Aorta (tissue), 4 donors: ENCODE data around the gene OR5D16. TPM values are rescaled to one million over a fixed set of nuclear protein-coding genes. Genes with fewer than 3 reads are reported as not detected.

Source experiments
- polyA plus RNA-seq, 2 donors: library from polyadenylated mRNA; stranded (reverse); fragments of 200-250 nt; gene quantifications; one replicate each; pipeline ENCODE4 v1.2.3, GENCODE V29; 2013
- total RNA-seq, 2 donors: library from RNA; stranded (reverse); fragmentation: NEBNext Ultra II Directional; extraction: Animal tissue kit (Norgen Biotek cat#: 25700); gene quantifications; one replicate each; pipeline ENCODE4 v1.2.1, GENCODE V29; 2021
- donor health status: healthy with polysubstance abuse.
- donor health status: Bipolar disorder and iron deficiency.
- donor health status: DM: no; HTN: no; CAD: no.
- donor health status: DM: yes; HTN: yes; CAD: no.

Gene OR5D16
- total and polyA plus RNA-seq, 4 donors: not detected

Other genes starting within 250 kb of the OR5D16 start
- not detected for gene OR4C11, start 231.1 kb upstream of the OR5D16 start, total RNA-seq
- not detected for gene OR4C11, start 231.1 kb upstream of the OR5D16 start, polyA plus RNA-seq
- gene OR4P4, start 203.6 kb upstream of the OR5D16 start, total RNA-seq: not detected
- not detected for gene OR4P4, start 203.6 kb upstream of the OR5D16 start, polyA plus RNA-seq
- not detected for gene OR4S2, start 190.4 kb upstream of the OR5D16 start, total RNA-seq
- 1 to 10 TPM in 1 of 2 donors, not detected in 1; 2.0 TPM for gene OR4S2, start 190.4 kb upstream of the OR5D16 start, polyA plus RNA-seq
- not detected for gene OR4C6, start 176.6 kb upstream of the OR5D16 start, total RNA-seq
- not detected for gene OR4C6, start 176.6 kb upstream of the OR5D16 start, polyA plus RNA-seq
- not detected for gene OR5D13, start 65.3 kb upstream of the OR5D16 start, total RNA-seq
- gene OR5D13, start 65.3 kb upstream of the OR5D16 start, polyA plus RNA-seq: not detected
- not detected for gene OR5D14, start 43.2 kb upstream of the OR5D16 start, total RNA-seq
- gene OR5D14, start 43.2 kb upstream of the OR5D16 start, polyA plus RNA-seq: not detected
- gene OR5L1, start 27.4 kb upstream of the OR5D16 start, total RNA-seq: not detected
- gene OR5L1, start 27.4 kb upstream of the OR5D16 start, polyA plus RNA-seq: not detected
- not detected for gene OR5D18, start 19.1 kb upstream of the OR5D16 start, total RNA-seq
- not detected for gene OR5D18, start 19.1 kb upstream of the OR5D16 start, polyA plus RNA-seq
- gene OR5L2, start 11.5 kb upstream of the OR5D16 start, total RNA-seq: not detected
- not detected for gene OR5L2, start 11.5 kb upstream of the OR5D16 start, polyA plus RNA-seq
- not detected for gene TRIM51, start 44.5 kb downstream of the OR5D16 start, total RNA-seq
- not detected for gene TRIM51, start 44.5 kb downstream of the OR5D16 start, polyA plus RNA-seq
- not detected for gene OR5W2, start 75.8 kb downstream of the OR5D16 start, total RNA-seq
- gene OR5W2, start 75.8 kb downstream of the OR5D16 start, polyA plus RNA-seq: not detected
- gene OR5I1, start 97.6 kb downstream of the OR5D16 start, total RNA-seq: not detected
- gene OR5I1, start 97.6 kb downstream of the OR5D16 start, polyA plus RNA-seq: not detected
- gene OR10AG1, start 131.2 kb downstream of the OR5D16 start, total RNA-seq: not detected
- gene OR10AG1, start 131.2 kb downstream of the OR5D16 start, polyA plus RNA-seq: not detected
- not detected for gene OR5F1, start 155.9 kb downstream of the OR5D16 start, total RNA-seq
- not detected for gene OR5F1, start 155.9 kb downstream of the OR5D16 start, polyA plus RNA-seq
- gene OR5AS1, start 188.9 kb downstream of the OR5D16 start, total RNA-seq: not detected
- gene OR5AS1, start 188.9 kb downstream of the OR5D16 start, polyA plus RNA-seq: under 1 TPM in 1 of 2 donors, not detected in 1; under 0.01 TPM